HL-60/S4 treated with phorbol 12-myristate 13-acetate at 8.2 ng/mL for 4 days and 3 days (cell line): ENCODE data around the gene ZFP64.
"Not testable (repeated sequence)": the region's sequence is repeated elsewhere in the genome, so short reads cannot be mapped to it uniquely, and the experiment has no call there.

ENCODE experiments used
- in situ Hi-C: fragments of 300-500 bp; cut with MboI; formaldehyde crosslinking; loops from 2 replicates; pipeline ENCODE4 v1.15.0; 2022; ENCODE audit warnings: low sequenced_read_pairs

ZFP64 gene

DNA sequence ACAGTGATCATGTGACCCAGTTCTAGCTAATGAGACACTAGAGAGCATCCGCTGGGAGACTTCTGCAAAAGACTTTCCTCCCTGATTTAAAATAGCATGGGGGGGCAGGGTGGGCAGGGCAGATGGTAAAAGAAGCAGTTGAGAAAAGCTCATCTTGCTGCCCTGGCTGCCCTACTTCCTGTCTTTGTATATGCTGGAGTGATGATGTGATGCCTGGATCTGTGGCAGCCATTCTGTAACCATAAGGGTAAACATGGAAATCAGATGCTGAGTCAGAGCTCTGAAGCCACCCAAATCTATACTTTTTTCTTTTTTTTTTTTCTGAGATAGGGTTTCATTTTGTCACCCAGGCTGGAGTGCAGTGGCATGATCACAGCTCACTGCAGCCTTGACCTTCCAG is 25.4 kb downstream of the ZFP64 start:
- in situ Hi-C loops, result no loop called here

DNA sequence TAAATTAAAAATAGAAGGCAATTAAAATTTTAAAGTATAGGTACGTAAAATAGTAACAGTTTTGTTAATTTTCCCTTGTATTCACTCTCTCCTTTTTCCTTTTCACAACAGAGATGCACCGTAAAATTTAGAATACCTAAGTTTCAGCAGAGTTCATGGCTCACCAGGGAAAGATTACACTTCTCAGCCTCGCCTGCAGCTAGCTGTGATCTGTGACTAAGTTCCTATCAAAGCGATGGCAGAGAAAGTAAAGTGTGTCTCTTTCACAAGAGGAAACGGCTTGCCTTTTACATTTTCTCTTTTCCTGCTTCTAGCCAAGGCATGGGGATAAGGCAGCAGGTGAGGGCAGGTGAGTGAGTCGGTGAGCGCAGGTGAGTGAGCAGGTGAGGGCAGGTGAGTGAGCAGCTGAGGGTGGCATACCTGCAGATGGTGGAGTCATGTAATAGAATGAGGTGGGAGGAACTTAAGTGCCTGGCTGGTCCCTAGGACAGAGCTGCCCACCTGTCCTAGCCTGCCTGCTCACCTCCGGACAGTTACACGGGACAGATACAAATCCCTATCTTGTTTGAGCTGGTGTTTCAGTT is 30.9 kb downstream of the ZFP64 start:
- in situ Hi-C loops, result no loop called here

DNA sequence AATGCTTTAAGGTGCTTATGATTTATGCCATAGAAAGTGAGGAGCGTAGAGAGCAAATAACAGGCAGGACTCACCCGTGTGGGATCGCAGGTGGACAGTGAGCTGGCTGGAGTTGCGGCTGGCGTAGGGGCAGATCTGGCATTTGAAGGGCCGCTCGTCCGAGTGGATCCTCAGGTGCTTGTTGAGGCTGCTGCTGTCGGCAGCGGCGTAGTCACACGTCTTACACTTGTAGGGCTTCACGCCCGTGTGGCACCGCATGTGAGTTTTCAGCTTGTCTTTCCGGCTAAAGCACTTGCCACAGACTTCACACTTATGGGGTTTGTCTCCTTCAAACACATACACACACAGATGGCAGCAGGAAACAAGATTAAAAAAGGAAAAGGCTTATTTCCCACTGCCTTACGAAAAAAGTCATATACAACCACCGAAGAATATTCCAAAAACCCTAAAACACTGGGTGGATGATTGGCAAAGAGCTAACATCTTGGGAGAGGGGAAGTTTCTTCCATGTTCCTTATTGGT is 31.5 kb downstream of the ZFP64 start:
- in situ Hi-C loops, result no loop called here

DNA sequence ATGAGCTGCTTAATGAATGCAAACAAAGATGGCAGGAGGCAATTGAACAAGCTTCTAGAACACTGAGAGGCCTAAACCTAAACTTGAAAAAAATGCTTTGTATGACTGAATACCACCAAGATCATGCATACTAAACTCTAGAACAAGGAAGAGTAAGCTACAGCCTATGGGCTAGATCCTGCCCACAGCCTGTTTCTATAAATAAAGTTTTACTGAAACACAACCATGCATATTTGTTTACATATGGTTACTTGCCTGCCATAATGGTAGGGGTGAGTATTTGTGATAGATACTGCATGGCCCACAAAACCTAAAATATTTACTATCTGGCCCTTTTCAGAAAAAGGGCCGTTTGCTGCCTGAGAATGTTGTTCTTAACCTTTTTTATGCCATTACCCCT is 37.0 kb downstream of the ZFP64 start:
- in situ Hi-C loops, result no loop called here

DNA sequence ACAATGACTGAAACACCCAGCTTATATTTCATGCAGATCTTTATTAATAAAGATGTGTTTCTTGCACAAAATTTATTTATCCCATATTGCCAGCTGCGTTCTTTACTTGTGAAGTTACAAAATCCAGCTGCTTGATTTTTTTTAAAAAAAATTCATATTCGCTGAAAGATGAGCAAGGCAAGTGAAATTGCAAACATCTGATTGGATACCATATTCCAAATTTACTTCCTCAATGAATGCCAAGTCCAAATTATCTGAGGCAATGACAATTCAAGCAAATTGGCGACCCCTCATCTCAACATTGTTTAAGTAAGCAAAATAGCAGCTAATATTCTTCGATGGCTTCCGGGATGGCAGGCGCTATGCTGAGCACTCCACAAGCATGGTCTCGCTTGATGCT is 37.7 kb downstream of the ZFP64 start:
- in situ Hi-C loops, result no loop called here

DNA sequence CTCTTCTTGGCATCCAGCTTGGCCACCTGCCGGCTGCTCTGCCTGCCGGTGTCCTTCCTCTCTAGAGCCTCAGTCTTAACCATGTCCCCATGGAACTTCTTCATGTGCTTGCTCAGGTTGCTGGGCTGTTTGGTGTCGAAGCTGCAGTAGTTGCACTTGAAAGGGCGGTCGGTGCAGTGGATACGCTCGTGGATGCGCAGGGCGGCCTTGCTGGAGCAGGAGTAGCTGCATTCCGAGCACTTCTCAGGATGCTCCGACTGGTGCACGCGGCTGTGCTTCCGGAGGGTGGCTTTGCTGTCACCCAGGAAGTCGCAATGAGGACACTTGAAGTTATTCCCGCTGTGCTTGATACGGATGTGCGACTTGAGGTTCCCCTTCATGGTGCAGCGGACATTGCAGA is 38.7 kb downstream of the ZFP64 start:
- in situ Hi-C loops, result no loop called here

DNA sequence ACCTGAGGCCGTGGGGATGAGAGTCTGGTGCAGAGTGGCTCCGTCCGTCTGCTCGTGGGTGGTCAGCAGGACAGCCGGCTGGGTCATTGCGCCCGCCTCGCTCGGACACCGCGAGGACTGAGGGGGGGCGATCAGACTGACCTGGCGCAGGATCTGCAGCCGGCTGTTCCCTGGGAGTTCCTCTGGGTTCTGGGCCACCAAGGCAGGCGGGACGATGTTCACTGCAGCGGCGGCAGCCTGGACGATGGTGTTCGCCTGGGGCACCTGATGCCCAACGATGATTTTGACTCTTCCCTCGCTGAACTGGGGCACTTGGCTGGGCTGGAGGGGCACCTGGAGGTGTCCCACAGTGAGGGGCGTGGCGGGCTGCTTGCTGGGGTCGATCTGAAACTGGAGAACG is 39.2 kb downstream of the ZFP64 start:
- in situ Hi-C loops, result no loop called here

DNA sequence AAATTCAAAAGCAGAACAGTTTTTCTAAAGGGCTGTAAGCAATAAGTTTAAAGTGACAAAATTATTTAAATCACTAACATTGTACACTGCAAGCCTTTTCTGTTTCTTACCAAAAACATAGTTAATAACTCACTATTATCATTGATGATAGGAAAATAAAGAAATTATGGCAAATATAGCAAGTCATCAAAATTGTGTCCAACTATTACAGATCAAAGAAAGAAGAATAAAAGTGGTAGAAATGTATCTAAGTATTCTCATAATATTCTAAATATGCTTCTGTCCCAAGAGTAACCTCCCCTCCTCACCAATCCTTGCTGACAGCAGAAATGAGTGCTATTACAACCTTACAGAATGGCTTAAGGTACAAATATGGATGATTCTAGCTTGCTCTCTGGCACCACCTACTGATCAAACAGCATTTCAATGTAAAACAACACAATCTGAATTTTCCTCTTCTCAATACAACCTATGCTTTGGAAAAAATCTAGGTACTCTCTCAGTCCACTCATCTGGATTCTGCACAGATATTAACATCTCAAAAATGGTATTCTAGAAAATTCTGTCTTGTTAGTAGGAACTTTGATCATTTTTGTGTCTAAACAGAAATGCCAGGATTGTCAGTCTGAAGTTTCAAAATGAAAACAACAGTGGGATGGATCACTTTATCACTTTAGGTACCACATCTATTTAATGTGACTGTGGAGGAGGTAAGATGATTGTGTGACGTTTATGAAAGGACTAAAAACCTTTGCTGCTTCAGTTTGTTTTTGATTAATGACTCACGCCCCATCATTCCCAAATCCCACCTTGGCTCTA is 40.9 kb downstream of the ZFP64 start:
- in situ Hi-C loops, result no loop called here

DNA sequence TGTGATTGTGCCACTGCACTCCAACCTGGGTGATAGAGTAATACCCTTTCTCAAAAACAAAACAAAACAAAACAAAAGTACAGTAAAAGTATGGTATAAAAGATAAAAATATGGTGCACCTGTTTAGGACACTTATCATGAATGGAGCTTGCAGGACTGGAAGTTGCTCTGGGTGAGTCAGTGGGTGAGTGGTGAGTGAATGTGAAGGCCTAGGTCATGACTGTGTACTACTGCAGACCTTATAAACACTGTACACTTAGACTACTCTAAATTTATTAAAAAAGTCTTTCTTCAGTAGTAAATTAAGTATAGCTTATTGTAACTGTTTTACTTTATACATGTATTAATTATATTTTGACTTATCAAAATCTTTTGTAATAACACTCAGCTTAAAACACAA is 46.0 kb downstream of the ZFP64 start:
- in situ Hi-C loops, result no loop called here

DNA sequence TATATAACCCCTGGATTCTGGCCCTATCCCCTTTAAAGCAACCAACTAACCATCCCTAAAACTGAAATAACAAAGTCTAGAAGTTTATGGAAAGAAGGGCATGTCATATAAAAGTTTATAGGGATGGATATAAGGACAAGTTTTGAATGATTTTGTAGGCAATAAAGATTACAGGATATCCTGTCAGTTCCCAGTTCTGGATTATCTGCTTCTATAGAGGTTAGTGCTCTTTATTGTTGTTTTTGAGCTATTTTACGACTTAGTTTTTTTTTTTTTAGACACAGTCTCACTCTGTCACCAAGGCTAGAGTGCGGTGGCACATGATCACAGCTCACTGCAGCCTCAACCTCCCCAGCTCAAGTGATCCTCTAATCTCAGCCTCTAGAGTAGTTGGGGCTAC is 48.3 kb downstream of the ZFP64 start:
- in situ Hi-C loops, result no loop called here

DNA sequence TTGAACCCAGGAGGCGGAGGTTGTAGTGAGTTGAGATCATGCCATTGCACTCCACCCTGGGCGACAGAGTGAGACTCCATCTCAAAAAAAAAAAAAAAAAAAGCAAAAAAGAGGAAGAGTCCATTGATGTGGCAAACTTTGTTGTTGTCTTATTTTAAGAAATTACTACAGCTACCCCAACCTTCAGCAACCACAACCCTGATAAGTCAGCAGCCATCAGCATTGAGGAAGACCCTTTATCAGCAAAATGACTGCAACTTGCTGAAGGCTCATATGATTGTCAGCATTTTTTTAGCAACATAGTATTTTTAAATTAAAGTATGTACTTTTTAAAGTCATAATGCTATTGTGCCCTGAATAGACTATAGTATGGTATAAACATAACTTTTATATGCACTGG is 48.8 kb downstream of the ZFP64 start:
- in situ Hi-C loops, result no loop called here

DNA sequence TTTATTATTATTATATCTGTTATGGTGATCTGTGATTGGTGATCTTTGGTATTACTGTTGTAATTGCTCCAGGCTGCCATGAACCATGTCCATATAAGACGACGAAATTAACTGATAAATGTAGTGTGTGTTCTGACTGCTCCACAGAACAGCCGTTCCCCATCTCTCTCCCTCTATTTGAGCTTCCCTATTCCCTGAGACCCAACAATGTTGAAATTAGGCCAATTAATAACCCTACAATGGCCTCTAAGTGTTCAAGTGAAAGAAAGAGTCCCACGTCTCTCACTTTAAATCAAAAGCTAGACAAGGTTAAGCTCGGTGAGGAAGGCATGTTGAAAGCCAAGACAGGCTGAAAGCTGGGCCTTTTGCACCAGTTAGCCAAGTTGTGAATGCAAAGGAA is 51.6 kb downstream of the ZFP64 start:
- in situ Hi-C loops, result no loop called here

DNA sequence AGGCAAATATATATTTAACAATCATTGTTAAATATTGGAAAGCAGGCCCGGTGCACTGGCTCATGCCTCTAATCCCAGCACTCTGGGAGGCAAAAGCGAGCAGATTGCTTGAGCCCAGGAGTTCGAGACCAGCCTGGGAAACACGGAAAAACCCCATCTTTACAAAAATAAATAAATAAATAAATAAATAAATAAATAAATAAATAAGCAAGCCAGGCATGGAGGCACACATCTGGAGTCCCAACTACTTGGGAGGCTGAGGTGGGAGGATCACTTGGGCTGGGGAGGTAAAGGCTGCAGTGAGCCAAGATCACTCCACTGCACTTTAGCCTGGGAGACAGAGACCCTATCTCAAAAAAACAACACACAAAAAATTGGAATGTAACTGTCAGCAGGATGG is 53.7 kb downstream of the ZFP64 start:
- in situ Hi-C loops, result no loop called here

DNA sequence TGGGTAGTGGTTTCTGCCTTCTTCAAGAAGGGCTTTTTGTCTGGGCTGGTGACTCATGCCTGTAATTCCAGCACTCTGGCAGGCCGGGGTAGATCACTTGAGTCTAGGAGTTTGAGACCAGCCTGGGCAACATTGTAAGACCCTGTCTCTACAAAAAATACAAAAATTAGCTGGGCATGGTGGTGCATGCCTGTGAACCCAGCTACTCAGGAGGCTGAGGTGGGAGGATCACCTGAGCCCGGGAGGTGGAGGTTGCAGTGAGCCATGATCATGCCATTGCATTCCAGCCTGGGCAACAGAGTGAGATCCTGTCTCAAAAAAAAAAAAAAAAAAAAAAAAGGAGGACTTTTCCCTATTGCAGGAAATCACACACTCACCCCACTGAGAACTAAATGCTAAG is 57.9 kb downstream of the ZFP64 start:
- in situ Hi-C loops, result not testable (repeated sequence)

DNA sequence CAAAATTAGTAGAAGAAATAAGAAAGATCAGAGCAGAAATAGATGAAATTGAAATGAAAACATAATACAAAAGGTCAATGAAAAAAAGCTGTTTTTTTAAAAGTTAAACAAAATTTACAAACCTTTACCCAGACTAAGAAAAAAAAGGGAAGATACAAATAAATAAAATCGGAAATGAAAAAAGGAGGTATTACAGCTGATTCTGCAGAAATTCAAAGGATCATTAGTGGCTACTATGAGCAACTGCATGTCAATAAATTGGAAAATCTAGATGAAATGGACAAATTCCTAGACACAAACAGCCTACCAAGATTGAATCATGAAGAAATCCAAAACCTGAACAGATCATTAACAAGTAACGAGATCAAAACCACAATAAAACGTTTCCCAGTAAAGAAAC is 59.2 kb downstream of the ZFP64 start:
- in situ Hi-C loops, result no loop called here

DNA sequence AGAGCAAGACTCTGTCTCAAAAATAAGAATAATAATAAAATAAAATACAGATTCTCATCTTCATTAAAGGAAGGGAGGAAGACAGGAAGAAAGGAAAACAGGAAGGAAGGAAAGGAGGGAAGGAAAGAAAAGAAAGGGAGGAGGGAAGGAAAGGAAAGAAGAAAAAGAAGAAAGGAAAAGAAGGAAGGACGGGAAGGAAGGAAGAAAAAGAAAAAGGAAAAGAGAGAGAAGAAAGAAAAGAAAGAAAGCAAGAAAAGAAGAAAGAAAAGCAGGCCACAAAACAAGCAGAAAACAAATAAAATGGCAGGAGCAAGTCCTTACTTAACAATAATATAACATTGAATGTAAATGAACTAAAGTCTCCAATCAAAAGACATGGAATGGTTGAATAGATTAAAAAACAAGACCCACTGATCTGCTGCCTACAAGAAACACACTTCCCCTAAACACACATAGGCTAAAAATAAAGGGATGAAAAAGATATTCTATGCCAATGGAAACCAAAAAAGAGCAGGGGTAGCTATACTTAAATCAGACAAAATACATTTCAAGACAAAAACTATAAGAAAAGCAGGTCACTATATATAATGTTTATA is 60.4 kb downstream of the ZFP64 start:
- in situ Hi-C loops, result no loop called here

DNA sequence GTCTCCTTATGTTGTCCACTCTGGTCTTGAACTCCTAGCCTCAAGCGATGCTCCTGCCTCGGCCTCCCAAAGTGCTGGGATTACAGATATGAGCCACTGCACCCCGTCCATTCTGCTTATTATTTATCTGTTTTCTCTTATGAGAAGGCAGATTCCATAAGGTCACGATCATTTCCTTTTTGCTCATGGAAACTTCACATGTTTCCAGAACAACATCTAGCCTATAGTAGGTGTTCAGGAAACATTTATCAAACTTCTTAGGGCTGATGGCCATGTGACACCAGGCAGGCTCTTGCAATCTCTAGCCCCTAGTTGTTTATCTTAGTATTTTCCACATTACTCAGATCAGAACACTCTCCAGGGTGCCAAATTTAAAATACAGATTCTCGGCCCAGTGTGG is 61.2 kb downstream of the ZFP64 start:
- in situ Hi-C loops, result no loop called here

DNA sequence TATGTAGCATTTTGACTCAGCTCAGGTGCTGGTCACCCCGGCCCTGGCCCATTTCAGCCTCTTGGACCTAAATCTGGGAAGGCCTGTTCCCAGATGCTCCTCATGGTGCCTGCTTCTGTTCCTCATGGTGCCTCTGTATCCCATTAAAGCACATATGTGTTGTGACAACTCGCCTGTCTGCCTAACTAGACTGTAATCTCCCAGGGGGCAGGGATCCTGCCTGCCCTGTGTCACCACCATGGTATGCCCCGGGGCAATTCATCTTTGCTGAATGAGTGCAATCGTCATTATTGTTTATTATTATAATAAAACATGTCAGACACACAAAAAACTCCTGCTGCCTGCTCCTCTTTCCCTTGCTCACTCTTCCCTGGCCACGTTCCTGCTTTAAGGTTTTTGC is 62.0 kb downstream of the ZFP64 start:
- in situ Hi-C loops, result no loop called here

DNA sequence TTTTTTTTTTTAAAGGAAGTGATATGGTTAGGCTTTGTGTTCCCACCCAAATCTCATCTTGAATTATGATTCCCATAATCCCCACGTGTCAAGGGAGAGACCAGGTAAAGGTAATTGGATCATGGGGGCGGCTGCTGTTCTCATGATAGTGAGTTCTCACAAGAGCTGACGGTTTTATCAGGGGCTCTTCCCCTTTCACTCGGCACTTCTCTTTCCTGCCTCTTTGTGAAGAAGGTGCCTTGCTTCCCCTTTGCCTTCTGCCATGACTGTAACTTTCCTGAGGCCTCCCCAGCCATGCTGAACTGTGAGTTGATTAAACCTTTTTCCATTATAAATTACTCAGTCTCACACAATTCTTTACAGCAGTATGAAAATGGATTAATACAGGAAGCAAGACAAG is 64.3 kb downstream of the ZFP64 start:
- in situ Hi-C loops, result no loop called here

DNA sequence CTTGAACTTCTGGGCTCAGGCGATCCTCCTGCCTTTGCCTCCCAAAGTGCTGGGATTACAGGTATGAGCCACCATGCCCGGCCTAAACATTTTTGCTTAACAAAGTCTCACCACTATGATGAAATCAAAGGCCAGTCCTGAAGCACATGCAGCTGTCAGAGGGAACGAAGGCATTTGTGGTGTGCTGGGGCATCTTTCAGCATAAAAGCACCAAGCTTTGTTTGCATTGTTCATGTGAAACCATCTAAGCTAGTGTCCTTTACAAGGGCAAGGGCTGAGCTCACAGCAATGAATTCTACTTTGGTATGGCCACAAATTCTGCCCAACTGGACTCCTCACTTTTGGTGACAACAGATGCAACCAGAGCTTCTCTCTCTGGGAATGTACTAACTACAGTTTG is 66.8 kb downstream of the ZFP64 start:
- in situ Hi-C loops, result no loop called here

DNA sequence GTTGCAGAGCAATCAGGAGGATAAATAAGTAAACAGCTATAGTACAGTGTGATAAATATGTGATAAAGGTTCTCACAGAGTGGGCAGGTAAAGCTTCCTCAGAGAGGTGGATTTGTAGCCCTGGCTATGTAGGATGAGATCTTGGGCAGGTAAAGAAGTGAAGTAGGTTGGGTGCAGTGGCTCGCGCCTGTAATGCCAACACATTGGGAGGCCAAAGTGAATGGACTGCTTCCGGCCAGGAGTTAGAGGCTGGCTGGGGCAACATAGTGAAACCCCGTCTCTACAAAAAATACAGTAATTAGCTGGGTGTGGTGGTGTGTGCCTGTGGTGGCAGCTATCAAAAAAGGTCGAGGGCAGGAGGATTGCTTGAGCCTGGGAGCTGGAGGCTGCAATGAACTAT is 72.9 kb downstream of the ZFP64 start:
- in situ Hi-C loops, result no loop called here

DNA sequence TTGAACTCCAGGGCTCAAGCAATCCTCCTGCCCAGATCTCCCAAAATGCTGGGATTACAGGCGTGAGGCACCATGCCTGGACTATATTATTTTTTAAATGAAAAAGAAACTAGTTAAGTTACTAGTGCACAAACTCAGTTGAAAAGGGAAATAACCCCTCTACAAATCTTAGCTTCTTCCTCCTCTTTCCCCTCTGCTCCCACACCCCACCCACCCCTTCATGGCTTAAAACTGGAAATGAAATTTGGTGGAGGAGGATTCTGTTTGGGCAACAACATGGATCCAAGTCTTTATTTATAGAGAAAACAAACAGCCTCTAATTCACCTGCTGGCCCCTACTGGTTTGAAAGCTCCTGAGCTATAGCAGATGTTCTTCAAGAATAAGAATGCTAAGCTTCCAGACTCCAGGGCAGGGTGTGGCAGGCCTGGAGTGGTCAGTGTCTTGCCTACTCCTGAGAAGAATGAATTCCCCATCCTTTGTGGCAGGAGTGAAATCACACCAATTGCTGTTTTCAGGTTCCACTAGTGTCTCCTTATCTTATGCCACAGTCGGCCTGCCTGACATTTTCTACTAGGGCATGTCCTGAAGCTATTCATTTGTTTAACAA is 73.5 kb downstream of the ZFP64 start:
- in situ Hi-C loops, result no loop called here
